NB4 (cell line): ENCODE results near the gene ADCY5.

Experiments
- DNase-seq: peaks from one replicate; pipeline ENCODE4 v3.0.0; 2010; ENCODE audit warnings: low read depth
- H3K4me3 ChIP-seq: one replicate; pipeline ENCODE4 v1.5.1; 2011; ENCODE audit warnings: mild to moderate bottlenecking, low read depth, low read length, moderate library complexity
- MYC ChIP-seq: IDR thresholded peaks from 2 replicates; pipeline ENCODE4 v1.6.1; 2011; ENCODE audit warnings: low read depth, low read length
- POLR2A ChIP-seq: IDR thresholded peaks from 2 replicates; pipeline ENCODE4 v1.6.1; 2011; ENCODE audit warnings: mild to moderate bottlenecking; ENCODE audit not compliant: insufficient read length; ENCODE audit errors: extremely low read depth
- TF ChIP-seq, protein P1 (sequence below): IDR thresholded peaks from 2 replicates; pipeline ENCODE4 v1.6.1; 2011; ENCODE audit warnings: low read depth, low read length
- TF ChIP-seq, protein P2 (sequence below): IDR thresholded peaks from one replicate; pipeline ENCODE4 v1.5.1; 2012; ENCODE audit warnings: low read depth, low read length

ADCY5 gene

DNA sequence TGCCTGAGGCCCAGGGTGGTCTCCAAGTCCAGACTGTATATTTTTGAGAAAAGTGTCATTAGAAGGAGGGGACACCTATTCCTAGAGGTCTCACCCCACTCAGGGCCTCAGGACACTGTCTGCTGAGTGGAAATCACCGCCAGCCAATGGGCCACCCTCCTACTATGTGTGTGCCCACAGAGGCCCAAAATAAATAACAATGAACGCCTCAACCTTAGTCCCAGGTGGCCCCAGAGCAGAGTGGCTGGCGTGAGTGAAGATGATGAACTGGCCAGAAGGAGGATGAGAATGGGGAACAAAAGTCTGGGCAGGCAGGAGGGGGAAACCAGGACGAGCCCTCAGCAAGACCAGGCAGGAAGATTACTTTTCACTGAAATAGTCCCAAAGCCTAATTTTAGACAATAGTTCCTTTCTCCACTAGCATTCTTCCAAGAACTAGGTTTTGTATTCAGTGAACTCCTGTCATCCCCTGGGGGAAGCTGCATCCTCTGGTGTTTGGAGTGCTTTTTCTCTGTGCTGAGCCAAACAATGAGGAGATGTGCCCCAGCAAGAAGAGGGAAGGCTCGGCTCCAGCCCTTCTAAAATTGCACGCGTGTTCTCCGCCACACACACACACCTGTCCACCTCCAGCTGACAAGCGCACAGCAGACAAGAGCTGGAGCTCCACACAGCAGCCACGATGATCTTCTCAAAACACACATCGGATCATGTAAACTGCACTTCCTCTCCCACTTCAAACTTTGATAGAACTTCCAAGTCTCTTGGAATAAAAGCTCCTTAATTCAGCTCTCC is 72.2 kb downstream of the ADCY5 start:
- no peak for DNase-seq
- TF ChIP-seq MYC = no peak
- TF ChIP-seq, protein P1, sequence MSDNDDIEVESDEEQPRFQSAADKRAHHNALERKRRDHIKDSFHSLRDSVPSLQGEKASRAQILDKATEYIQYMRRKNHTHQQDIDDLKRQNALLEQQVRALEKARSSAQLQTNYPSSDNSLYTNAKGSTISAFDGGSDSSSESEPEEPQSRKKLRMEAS = no peak
- TF ChIP-seq, protein P2, sequence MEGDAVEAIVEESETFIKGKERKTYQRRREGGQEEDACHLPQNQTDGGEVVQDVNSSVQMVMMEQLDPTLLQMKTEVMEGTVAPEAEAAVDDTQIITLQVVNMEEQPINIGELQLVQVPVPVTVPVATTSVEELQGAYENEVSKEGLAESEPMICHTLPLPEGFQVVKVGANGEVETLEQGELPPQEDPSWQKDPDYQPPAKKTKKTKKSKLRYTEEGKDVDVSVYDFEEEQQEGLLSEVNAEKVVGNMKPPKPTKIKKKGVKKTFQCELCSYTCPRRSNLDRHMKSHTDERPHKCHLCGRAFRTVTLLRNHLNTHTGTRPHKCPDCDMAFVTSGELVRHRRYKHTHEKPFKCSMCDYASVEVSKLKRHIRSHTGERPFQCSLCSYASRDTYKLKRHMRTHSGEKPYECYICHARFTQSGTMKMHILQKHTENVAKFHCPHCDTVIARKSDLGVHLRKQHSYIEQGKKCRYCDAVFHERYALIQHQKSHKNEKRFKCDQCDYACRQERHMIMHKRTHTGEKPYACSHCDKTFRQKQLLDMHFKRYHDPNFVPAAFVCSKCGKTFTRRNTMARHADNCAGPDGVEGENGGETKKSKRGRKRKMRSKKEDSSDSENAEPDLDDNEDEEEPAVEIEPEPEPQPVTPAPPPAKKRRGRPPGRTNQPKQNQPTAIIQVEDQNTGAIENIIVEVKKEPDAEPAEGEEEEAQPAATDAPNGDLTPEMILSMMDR = no peak
- TF ChIP-seq POLR2A = no peak
- H3K4me3 ChIP-seq = no peak overlapping the region

DNA sequence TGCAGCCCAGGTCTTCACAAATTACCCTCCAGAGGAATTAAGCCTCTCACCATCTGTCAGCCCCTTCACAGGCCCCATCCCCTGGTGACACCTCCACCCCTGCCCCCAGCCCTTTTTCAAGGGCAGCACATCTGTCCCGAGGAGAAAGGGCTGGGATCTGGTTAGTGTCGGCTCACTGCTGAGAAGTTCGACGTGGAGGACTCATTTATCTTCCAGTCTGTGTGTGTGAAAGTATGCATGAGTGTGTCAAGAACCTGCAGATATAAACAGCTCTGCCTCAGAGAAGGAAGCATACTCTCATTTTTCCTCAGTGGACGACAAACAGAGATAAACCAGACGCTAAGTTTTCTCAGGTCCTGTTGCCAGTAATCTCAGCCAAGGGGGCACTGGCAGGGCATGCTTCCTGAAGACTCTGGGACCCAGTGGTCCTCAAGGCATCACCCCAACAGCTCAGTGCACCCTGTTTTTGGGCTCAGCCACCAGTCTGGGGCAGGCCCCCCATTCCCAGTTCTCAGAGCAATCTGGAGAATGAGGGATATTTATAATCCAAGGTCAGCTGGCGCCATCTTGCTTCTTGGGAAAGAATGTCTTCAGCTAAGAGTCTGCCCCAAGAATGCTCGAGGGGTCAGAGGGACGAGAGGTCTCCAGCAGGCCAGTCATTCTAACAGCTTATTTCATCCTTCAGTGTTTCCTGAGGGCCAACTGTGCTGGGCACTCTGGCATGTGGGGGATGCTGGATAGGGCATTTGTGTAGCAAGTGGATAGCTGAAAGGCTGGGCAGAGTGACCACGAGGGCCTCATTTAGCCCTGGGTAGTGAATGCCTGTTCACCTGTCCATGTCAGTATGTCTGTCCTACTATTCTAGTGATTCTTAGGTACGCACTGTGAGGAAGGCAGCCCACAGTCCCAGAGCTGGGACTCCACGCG is 73.6 kb downstream of the ADCY5 start:
- TF ChIP-seq, protein P1 = no peak
- TF ChIP-seq MYC = no peak
- TF ChIP-seq, protein P2 = no peak
- no peak for TF ChIP-seq POLR2A
- DNase-seq = no peak
- H3K4me3 ChIP-seq = no peak overlapping the region

DNA sequence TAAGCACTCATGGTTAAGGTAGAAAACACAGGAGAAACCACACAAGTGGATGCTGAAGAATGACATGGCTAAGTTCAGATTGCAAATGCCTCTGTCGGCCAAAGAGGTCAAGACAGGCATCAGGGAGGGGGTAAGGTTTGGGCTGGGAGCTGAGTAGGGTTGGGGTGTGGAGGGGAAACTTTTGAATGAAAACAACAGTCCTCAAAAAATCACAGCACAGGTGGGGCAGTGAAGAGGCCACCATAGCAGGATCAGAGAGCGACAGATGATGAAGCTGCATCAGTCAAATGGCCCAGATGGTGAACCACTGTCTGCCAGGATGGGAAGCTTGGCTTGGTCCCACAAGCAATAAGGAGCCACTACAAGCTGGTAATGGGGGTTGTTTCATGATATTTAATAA is 74.9 kb downstream of the ADCY5 start:
- no peak for DNase-seq
- H3K4me3 ChIP-seq = no peak overlapping the region
- no peak for TF ChIP-seq POLR2A
- TF ChIP-seq MYC = no peak
- TF ChIP-seq, protein P2 = no peak
- TF ChIP-seq, protein P1 = no peak

DNA sequence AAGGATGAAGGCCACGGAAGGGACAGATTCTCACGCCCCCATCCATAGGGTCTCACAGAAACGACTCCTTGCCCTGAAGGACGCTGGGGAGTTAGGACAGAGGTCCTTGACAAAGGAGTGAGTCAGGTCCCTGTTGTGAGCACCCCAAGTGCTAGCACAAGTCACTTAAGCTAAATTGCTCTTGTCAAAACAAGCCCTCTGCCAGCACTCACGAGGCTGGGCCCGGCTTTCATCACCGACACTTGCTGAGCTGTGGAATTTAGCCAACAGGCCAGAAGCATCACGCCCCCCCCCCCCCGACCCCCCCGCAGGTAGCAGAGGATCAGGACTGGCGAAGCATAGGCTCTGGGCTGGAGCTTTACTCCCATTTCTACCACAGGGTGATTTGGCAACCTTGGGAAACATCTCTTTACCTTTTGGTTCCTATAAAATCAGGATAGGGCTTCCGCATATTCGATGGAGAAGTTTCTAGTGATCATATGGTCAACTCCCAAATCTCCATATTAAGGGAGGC is 75.4 kb downstream of the ADCY5 start:
- no peak overlapping the region for H3K4me3 ChIP-seq
- no peak for DNase-seq
- TF ChIP-seq POLR2A = no peak
- TF ChIP-seq MYC = no peak
- TF ChIP-seq, protein P1 = no peak

DNA sequence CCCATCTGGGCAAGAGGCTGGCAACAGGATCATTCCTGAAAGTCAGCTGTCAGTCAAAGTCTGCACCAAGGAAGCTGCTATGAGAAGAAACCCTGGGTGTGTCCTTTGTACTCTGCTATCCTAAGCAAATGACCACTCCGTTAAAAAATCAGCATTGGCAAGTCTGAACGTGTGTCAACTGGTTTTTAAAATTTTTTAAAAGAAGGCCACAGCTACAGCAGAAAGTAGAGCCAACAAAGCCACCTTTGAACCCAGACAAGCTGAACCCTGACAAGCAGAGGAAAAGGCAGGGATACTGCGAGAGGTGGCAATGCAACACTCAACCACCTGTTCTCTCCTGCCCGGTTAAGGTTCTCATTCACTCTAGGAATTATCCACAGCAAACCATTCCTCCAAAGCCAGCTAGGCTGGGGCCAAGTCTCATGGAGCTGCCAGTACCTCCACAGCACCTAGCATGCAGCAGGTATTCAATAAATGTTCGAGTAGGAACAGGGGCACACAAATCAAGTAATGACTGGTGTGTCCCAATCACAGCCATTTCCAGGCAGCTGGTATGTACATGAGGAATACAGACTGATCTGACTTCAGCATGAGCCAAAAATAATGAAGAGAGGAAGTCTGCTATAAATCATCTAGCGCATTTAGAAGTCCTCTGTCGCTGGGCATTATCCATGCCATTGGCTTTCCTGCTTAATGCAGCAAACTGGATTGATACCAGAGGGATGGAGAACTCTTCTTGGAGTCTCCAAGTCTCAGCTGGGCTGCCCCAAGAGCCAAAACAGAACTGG is 76.0 kb downstream of the ADCY5 start:
- no peak for DNase-seq
- H3K4me3 ChIP-seq = no peak overlapping the region
- TF ChIP-seq, protein P2 = no peak
- TF ChIP-seq MYC = no peak
- TF ChIP-seq POLR2A = no peak
